HCT116 (cell line): ENCODE data around the gene ZNF462. TPM values are rescaled to one million over a fixed set of nuclear protein-coding genes. Genes with fewer than 3 reads are reported as not detected.

Source experiments
- ATAC-seq: fragments of 200-7000 bp; cut with Tn5 transposase; 2 replicates; pipeline ENCODE4 v1.9.1; 2020; ENCODE audit warnings: mild to moderate bottlenecking, moderate library complexity
- Bru-seq: library from RNA; stranded (reverse); fragments of 400-500 nt; gene quantifications from one replicate; lab custom pipeline; 2021; lab: Mats Ljungman, UMichigan
- BruChase-seq, 2 experiments: library from RNA; stranded (reverse); fragments of 400-500 nt; gene quantifications; one replicate each; lab custom pipeline; 2021; lab: Mats Ljungman, UMichigan
- BruUV-seq: library from RNA; stranded (reverse); fragments of 400-500 nt; replicated peaks from 2 replicates; lab custom pipeline; 2021; lab: Mats Ljungman, UMichigan
- CTCF ChIA-PET: fragments of 300-600 bp; sonication (Branson Sonifier 250); formaldehyde crosslinking; loops from one replicate; lab custom pipeline; 2021; ENCODE audit warnings: antibody characterized with exemption; lab: Charles Lee
- POLR2A ChIA-PET: fragments of 300-600, 350-600 bp; sonication (Branson Sonifier 250); formaldehyde crosslinking; loops from one replicate; lab custom pipeline; 2021; ENCODE audit warnings: antibody characterized with exemption; lab: Charles Lee
- RAD21 ChIA-PET, 2 experiments: fragments of 300-600 bp; sonication (Branson Sonifier 250); formaldehyde crosslinking; loops; one replicate each; lab custom pipeline; 2023; ENCODE audit warnings: low total read pairs in 2 of 2; ENCODE audit not compliant: uncharacterized antibody in 2 of 2, unreplicated experiment in 2 of 2, low non-redundant PET in 1 of 2; lab: Charles Lee
- DNase-seq: peaks from one replicate; pipeline ENCODE4 v3.0.0-alpha.2; 2010; ENCODE audit warnings: low read depth, low spot score
- H2AFZ ChIP-seq: fragments of 200-600 bp; shearing (Covaris generic), sonication (generic); 2 replicates; pipeline ENCODE4 v1.6.1; 2017; ENCODE audit warnings: low read depth, mixed run types, mixed read lengths, antibody characterized with exemption, low read length; ENCODE audit not compliant: poor library complexity, severe bottlenecking
- H3K27ac ChIP-seq: 2 replicates; pipeline ENCODE4 v1.5.1; 2012; ENCODE audit warnings: low read depth, low read length
- H3K27me3 ChIP-seq: fragments of 200-600 bp; sonication (generic); 2 replicates; pipeline ENCODE4 v1.6.1; 2016; ENCODE audit warnings: mixed run types, low read length, mixed read lengths; ENCODE audit not compliant: insufficient read depth
- H3K36me3 ChIP-seq, 2 experiments: fragments of 200-500 bp in 1 of 2; fragments of 200-600 bp in 1 of 2; sonication (Bioruptor generic) in 1 of 2; sonication (generic) in 1 of 2; 2 replicates each; pipeline versions ENCODE4 v1.5.1 to v1.6.1; 2014 to 2016; ENCODE audit warnings: low read length in 2 of 2, inconsistent platforms in 1 of 2, mixed read lengths in 1 of 2, mixed run types in 1 of 2; ENCODE audit not compliant: insufficient read depth in 2 of 2, control insufficient read depth in 1 of 2
- H3K4me1 ChIP-seq, 2 experiments: fragments of 200-600 bp in 1 of 2; sonication (generic) in 1 of 2; 2 replicates each; pipeline versions ENCODE4 v1.5.1 to v1.6.1; 2012 to 2017; ENCODE audit warnings: low read length in 2 of 2, inconsistent platforms in 1 of 2, mild to moderate bottlenecking in 1 of 2, mixed read lengths in 1 of 2, mixed run types in 1 of 2, moderate library complexity in 1 of 2; ENCODE audit not compliant: insufficient read depth in 2 of 2, control insufficient read depth in 1 of 2
- H3K4me2 ChIP-seq: fragments of 200-600 bp; sonication (generic); 2 replicates; pipeline ENCODE4 v1.6.1; 2017; ENCODE audit warnings: mixed run types, low read length, mixed read lengths
- H3K4me3 ChIP-seq, 2 experiments: fragments of 200-600 bp in 1 of 2; sonication (generic) in 1 of 2; replicated peaks in 1 of 2; 2 replicates each; pipeline ENCODE4 v1.5.1; 2011 to 2016; ENCODE audit warnings: low read length in 2 of 2, control low read depth in 1 of 2, low read depth in 1 of 2, mild to moderate bottlenecking in 1 of 2, mixed read lengths in 1 of 2, mixed run types in 1 of 2
- H3K79me2 ChIP-seq: fragments of 200-600 bp; sonication (generic); 2 replicates; pipeline ENCODE4 v1.6.1; 2017; ENCODE audit warnings: mild to moderate bottlenecking, mixed run types, low read length, moderate library complexity, mixed read lengths; ENCODE audit not compliant: insufficient read depth
- H3K9ac ChIP-seq: fragments of 200-600 bp; sonication (generic); 2 replicates; pipeline ENCODE4 v1.6.1; 2016; ENCODE audit warnings: low read length, mixed read lengths
- H3K9me2 ChIP-seq: fragments of 200-600 bp; sonication (generic), shearing (Covaris generic); 2 replicates; pipeline ENCODE4 v1.6.1; 2017; ENCODE audit warnings: mixed run types, mild to moderate bottlenecking, moderate library complexity; ENCODE audit not compliant: insufficient read depth
- H3K9me3 ChIP-seq, 2 experiments: fragments of 200-500 bp in 1 of 2; fragments of 200-600 bp in 1 of 2; sonication (Bioruptor generic) in 1 of 2; sonication (generic) in 1 of 2; 2 replicates each; pipeline ENCODE4 v1.6.1; 2014 to 2017; ENCODE audit warnings: low read length in 2 of 2, mixed read lengths in 2 of 2, inconsistent platforms in 1 of 2, low read depth in 1 of 2, mild to moderate bottlenecking in 1 of 2, mixed run types in 1 of 2, moderate library complexity in 1 of 2; ENCODE audit not compliant: control insufficient read depth in 1 of 2, insufficient read depth in 1 of 2
- H4K20me1 ChIP-seq: fragments of 200-600 bp; sonication (generic), shearing (Covaris generic); 2 replicates; pipeline ENCODE4 v1.6.1; 2017; ENCODE audit warnings: mixed run types, mild to moderate bottlenecking, moderate library complexity; ENCODE audit not compliant: insufficient read depth
- CBX3 ChIP-seq: IDR thresholded peaks from 2 replicates; pipeline ENCODE4 v1.6.1; 2012; ENCODE audit warnings: low read depth
- CEBPB ChIP-seq: IDR thresholded peaks from 2 replicates; pipeline ENCODE4 v1.6.1; 2012; ENCODE audit warnings: low read depth
- EGR1 ChIP-seq: IDR thresholded peaks from 2 replicates; pipeline ENCODE4 v1.6.1; 2012; ENCODE audit warnings: low read depth
- ELF1 ChIP-seq: IDR thresholded peaks from 2 replicates; pipeline ENCODE4 v1.6.1; 2012; ENCODE audit warnings: low read depth, borderline replicate concordance
- EZH2 ChIP-seq: fragments of 200-600 bp; sonication (generic); IDR thresholded peaks from 2 replicates; pipeline ENCODE4 v1.6.1; 2017; ENCODE audit warnings: antibody characterized with exemption, mixed run types
- EZH2phosphoT487 ChIP-seq: fragments of 200-600 bp; IDR thresholded peaks from 2 replicates; pipeline ENCODE4 v1.6.1; 2018; ENCODE audit warnings: antibody characterized with exemption, borderline replicate concordance
- JUND ChIP-seq: IDR thresholded peaks from 2 replicates; pipeline ENCODE4 v1.6.1; 2012
- RAD21 ChIP-seq: IDR thresholded peaks from 2 replicates; pipeline ENCODE4 v1.6.1; 2012; ENCODE audit warnings: low read depth, mild to moderate bottlenecking
- SRF ChIP-seq: IDR thresholded peaks from 2 replicates; pipeline ENCODE4 v1.6.1; 2012; ENCODE audit warnings: low read depth
- TCF7L2 ChIP-seq: IDR thresholded peaks from 2 replicates; pipeline ENCODE4 v1.7.0; 2011; ENCODE audit warnings: borderline replicate concordance, inconsistent platforms; ENCODE audit not compliant: insufficient read depth, insufficient read length; ENCODE audit errors: extremely low read depth
- YY1 ChIP-seq: IDR thresholded peaks from 2 replicates; pipeline ENCODE4 v1.6.1; 2011; ENCODE audit warnings: low read length, low read depth, moderate library complexity, mild to moderate bottlenecking; ENCODE audit not compliant: insufficient replicate concordance; ENCODE audit errors: extremely low read depth
- intact Hi-C: fragments of 100-400 bp; cut with micrococcal nuclease; formaldehyde crosslinking; loops from 2 replicates; pipeline ENCODE4 v1.10.0; 2022
- long read RNA-seq: library from polyadenylated mRNA; unstranded; transcript quantifications from one replicate; pipeline ENCODE4 v2.0.0, GENCODE V29; 2021; ENCODE audit not compliant: unreplicated experiment
- polyA plus RNA-seq: library from polyadenylated mRNA; unstranded; fragments of >200 nt; gene quantifications from 2 replicates; pipeline ENCODE4 v1.2.1, GENCODE V29; 2012; ENCODE audit warnings: missing spikeins
- total RNA-seq: library from RNA; stranded (reverse); gene quantifications from one replicate; pipeline ENCODE4 v1.2.1, GENCODE V29; 2021; ENCODE audit not compliant: unreplicated experiment
- TF ChIP-seq, protein P1 (sequence below), 3 experiments: fragments of 200-600 bp in 1 of 3; sonication (generic) in 1 of 3; IDR thresholded peaks in 2 of 3; conservative IDR thresholded peaks in 1 of 3; 2 replicates each; pipeline ENCODE4 v1.5.1; 2012 to 2017; ENCODE audit warnings: low read depth in 2 of 3, low read length in 2 of 3, antibody characterized with exemption in 1 of 3, borderline replicate concordance in 1 of 3, control low read depth in 1 of 3, mild to moderate bottlenecking in 1 of 3, mixed read lengths in 1 of 3, mixed run types in 1 of 3, moderate library complexity in 1 of 3; ENCODE audit not compliant: insufficient read depth in 1 of 3
- TF ChIP-seq, protein P2 (sequence below): IDR thresholded peaks from 2 replicates; pipeline ENCODE4 v1.6.1; 2012; ENCODE audit warnings: low read depth

Gene ZNF462, protein sequence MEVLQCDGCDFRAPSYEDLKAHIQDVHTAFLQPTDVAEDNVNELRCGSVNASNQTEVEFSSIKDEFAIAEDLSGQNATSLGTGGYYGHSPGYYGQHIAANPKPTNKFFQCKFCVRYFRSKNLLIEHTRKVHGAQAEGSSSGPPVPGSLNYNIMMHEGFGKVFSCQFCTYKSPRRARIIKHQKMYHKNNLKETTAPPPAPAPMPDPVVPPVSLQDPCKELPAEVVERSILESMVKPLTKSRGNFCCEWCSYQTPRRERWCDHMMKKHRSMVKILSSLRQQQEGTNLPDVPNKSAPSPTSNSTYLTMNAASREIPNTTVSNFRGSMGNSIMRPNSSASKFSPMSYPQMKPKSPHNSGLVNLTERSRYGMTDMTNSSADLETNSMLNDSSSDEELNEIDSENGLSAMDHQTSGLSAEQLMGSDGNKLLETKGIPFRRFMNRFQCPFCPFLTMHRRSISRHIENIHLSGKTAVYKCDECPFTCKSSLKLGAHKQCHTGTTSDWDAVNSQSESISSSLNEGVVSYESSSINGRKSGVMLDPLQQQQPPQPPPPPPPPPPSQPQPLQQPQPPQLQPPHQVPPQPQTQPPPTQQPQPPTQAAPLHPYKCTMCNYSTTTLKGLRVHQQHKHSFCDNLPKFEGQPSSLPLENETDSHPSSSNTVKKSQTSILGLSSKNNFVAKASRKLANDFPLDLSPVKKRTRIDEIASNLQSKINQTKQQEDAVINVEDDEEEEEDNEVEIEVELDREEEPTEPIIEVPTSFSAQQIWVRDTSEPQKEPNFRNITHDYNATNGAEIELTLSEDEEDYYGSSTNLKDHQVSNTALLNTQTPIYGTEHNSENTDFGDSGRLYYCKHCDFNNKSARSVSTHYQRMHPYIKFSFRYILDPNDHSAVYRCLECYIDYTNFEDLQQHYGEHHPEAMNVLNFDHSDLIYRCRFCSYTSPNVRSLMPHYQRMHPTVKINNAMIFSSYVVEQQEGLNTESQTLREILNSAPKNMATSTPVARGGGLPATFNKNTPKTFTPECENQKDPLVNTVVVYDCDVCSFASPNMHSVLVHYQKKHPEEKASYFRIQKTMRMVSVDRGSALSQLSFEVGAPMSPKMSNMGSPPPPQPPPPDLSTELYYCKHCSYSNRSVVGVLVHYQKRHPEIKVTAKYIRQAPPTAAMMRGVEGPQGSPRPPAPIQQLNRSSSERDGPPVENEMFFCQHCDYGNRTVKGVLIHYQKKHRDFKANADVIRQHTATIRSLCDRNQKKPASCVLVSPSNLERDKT (N-terminal part only)
- total RNA-seq, result 18.1 TPM
- 4.2 and 4.5 TPM in 2 replicates for polyA plus RNA-seq
- Bru-seq, nascent RNA, result percentile 71 among the genes with signal in this experiment
- percentile 58 among the genes with signal in this experiment for BruChase-seq, experiment 1, labeled RNA remaining after a 6-hour chase
- percentile 64 among the genes with signal in this experiment for BruChase-seq, experiment 2, labeled RNA remaining after a 2-hour chase
- long read RNA-seq, partial matches to known transcripts, result 0 of 3 reads
- long read RNA-seq, other reads (novel, unspliced or antisense), result 3 of 3 reads

DNA sequence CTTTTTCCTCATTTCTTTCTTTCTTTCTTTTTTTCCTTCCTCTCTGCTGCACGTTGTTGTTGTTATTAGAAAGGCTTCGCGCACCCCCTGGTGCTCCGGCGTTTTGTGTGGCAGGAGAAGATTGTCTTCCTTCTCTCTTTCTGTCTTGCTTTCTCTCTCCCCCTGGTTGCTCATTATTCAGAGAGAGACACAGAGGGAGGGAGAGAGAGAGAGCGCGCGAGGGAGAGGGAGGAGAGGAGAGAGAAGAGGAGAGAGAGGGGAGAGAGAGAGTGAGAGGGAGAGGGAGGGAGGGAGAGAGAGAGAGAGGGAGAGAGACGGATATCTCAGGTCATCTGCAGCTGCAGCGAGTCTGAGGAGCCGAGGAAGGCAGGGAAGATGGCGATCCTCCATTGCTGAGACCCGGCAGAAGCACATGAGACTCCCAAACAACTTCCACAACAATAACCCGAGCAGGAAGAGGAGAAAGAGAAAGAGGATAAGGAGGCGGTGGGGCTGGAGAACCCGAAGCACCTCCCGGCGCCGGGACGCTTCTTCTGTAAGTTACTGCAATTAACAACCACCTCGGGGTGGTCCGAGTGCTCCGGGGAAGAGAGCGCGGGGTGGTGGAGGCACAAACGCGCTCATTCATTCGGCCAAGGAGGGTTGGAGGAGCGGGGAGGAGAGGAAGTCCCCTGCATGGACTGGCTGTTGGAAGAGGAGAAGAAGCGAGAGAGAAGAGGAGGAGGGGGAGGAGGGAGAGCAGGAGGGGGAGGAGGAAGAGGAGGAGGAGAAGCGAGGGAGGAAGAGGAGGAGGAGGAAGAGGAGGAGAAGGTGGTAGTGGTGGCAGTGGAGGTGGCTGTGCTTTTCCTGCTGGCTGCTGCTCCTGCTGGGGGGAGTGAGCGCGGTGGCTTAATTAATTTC is at the start of gene ZNF462:
ZNF462 (plus strand) TSS at position 346 of the 900 bp plus-strand sequence. CDS start 60,218 bp downstream, outside the sequence.
- Histone ChIP-seq H2AFZ (no peak within 1 kb of the TSS), H3K9me3 (no peaks in the 10 kb centered on the region), H3K9ac (peak within 1 kb of the TSS; percentile 58), H4K20me1 (no peaks in the 10 kb centered on the region), H3K36me3 (no peaks in the 10 kb centered on the region), H3K4me2 (peak within 1 kb of the TSS; percentile 83), H3K27ac (peak within 1 kb of the TSS; percentile 29), H3K79me2 (peaks cover 7% of the 10 kb centered on the region; the same call in 1 of the 2 replicates), H3K4me3 (peak within 1 kb of the TSS; percentile 49 to 56), H3K9me2 (no peaks in the 10 kb centered on the region), H3K27me3 (no peaks in the 10 kb centered on the region), H3K4me1 (peaks cover 5 to 16% of the 10 kb centered on the region in 2 experiments; a peak in 3 of 4 replicates)
- ATAC-seq (peak; percentile 21), DNase-seq (no peak)
- ChIA-PET POLR2A (no interaction called here), RAD21 (interaction anchor here in 1 of 2 experiments (0.7 kb wide), 1 partner anchor 17 kb away, joined by 4 read pairs; no protein-coding TSS in a partner anchor), CTCF (no interaction called here)
- intact Hi-C loops, result loop anchor here (5.0 to 10.0 kb wide), 3 partner anchors 54 to 961 kb away; no protein-coding TSS in a partner anchor
- BruUV-seq, result no TSS peak
- TF ChIP-seq EZH2, result no peak
- no peak for TF ChIP-seq TCF7L2
- TF ChIP-seq, protein P1, sequence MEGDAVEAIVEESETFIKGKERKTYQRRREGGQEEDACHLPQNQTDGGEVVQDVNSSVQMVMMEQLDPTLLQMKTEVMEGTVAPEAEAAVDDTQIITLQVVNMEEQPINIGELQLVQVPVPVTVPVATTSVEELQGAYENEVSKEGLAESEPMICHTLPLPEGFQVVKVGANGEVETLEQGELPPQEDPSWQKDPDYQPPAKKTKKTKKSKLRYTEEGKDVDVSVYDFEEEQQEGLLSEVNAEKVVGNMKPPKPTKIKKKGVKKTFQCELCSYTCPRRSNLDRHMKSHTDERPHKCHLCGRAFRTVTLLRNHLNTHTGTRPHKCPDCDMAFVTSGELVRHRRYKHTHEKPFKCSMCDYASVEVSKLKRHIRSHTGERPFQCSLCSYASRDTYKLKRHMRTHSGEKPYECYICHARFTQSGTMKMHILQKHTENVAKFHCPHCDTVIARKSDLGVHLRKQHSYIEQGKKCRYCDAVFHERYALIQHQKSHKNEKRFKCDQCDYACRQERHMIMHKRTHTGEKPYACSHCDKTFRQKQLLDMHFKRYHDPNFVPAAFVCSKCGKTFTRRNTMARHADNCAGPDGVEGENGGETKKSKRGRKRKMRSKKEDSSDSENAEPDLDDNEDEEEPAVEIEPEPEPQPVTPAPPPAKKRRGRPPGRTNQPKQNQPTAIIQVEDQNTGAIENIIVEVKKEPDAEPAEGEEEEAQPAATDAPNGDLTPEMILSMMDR (IDR thresholded peaks at IDR 0.05 in 2 of 3, conservative IDR thresholded peaks at IDR 0.05 in 1 of 3; ENCODE audit: borderline replicate concordance in 1 of 3, insufficient read depth in 1 of 3, low read depth in 2 of 3, low read length in 2 of 3), result 0 out of 6 replicates have a peak, but pooled peaks of 1 of the 3 experiments have one; percentile 4
- no peak for TF ChIP-seq SRF
- TF ChIP-seq RAD21, result peak; percentile 28; the same call in 1 of the 2 replicates
- no peak for TF ChIP-seq ELF1
- TF ChIP-seq CBX3, result 0 out of 2 replicates have a peak, but pooled peaks have one; percentile 25
- TF ChIP-seq EZH2phosphoT487, result no peak
- TF ChIP-seq, protein P2, sequence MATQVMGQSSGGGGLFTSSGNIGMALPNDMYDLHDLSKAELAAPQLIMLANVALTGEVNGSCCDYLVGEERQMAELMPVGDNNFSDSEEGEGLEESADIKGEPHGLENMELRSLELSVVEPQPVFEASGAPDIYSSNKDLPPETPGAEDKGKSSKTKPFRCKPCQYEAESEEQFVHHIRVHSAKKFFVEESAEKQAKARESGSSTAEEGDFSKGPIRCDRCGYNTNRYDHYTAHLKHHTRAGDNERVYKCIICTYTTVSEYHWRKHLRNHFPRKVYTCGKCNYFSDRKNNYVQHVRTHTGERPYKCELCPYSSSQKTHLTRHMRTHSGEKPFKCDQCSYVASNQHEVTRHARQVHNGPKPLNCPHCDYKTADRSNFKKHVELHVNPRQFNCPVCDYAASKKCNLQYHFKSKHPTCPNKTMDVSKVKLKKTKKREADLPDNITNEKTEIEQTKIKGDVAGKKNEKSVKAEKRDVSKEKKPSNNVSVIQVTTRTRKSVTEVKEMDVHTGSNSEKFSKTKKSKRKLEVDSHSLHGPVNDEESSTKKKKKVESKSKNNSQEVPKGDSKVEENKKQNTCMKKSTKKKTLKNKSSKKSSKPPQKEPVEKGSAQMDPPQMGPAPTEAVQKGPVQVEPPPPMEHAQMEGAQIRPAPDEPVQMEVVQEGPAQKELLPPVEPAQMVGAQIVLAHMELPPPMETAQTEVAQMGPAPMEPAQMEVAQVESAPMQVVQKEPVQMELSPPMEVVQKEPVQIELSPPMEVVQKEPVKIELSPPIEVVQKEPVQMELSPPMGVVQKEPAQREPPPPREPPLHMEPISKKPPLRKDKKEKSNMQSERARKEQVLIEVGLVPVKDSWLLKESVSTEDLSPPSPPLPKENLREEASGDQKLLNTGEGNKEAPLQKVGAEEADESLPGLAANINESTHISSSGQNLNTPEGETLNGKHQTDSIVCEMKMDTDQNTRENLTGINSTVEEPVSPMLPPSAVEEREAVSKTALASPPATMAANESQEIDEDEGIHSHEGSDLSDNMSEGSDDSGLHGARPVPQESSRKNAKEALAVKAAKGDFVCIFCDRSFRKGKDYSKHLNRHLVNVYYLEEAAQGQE, result no peak
- TF ChIP-seq YY1, result no peak
- no peak for TF ChIP-seq JUND
- no peak for TF ChIP-seq CEBPB
- no peak for TF ChIP-seq EGR1
